ENCODE data around the gene SRGAP2C.
"Not testable (repeated sequence)": the region's sequence is repeated elsewhere in the genome, so short reads cannot be mapped to it uniquely, and the experiment has no call there.

Gene SRGAP2C

GRCh38 chr1:121187914-121188313, 3.1 kb downstream of the SRGAP2C start:
- not testable (repeated sequence) for DNase-seq

- DNase-seq: not testable (repeated sequence)
Observed at GRCh38 chr1:121192512-121192911, 7.7 kb downstream of the SRGAP2C start.

- DNase-seq: not testable (repeated sequence)
Observed at GRCh38 chr1:121197095-121197882, 12.5 kb downstream of the SRGAP2C start.

- DNase-seq: not testable (repeated sequence)
Observed at GRCh38 chr1:121199763-121200162, 15.0 kb downstream of the SRGAP2C start.

- not testable (repeated sequence) for DNase-seq
Observed at GRCh38 chr1:121200232-121200631, 15.5 kb downstream of the SRGAP2C start.

- not testable (repeated sequence) for DNase-seq
Observed at GRCh38 chr1:121200985-121201981, 16.5 kb downstream of the SRGAP2C start.

- not testable (repeated sequence) for DNase-seq
Observed at GRCh38 chr1:121202986-121203385, 18.2 kb downstream of the SRGAP2C start.

GRCh38 chr1:121205786-121206711, 21.3 kb downstream of the SRGAP2C start:
- not testable (repeated sequence) for DNase-seq

- DNase-seq: not testable (repeated sequence)
Observed at GRCh38 chr1:121207328-121207727, 22.6 kb downstream of the SRGAP2C start.

- DNase-seq: not testable (repeated sequence)
Observed at GRCh38 chr1:121208375-121208774, 23.6 kb downstream of the SRGAP2C start.

GRCh38 chr1:121210778-121211177, 26.0 kb downstream of the SRGAP2C start:
- DNase-seq: not testable (repeated sequence)

- DNase-seq: not testable (repeated sequence)
Observed at GRCh38 chr1:121213491-121213890, 28.7 kb downstream of the SRGAP2C start.

GRCh38 chr1:121214544-121215156, 29.9 kb downstream of the SRGAP2C start:
- not testable (repeated sequence) for DNase-seq

GRCh38 chr1:121215699-121216417, 31.1 kb downstream of the SRGAP2C start:
- DNase-seq: not testable (repeated sequence)

- DNase-seq: not testable (repeated sequence)
Observed at GRCh38 chr1:121216676-121217075, 31.9 kb downstream of the SRGAP2C start.

GRCh38 chr1:121221770-121222169, 37.0 kb downstream of the SRGAP2C start:
- DNase-seq: not testable (repeated sequence)

- DNase-seq: not testable (repeated sequence)
Observed at GRCh38 chr1:121224714-121225113, 39.9 kb downstream of the SRGAP2C start.

- DNase-seq: not testable (repeated sequence)
Observed at GRCh38 chr1:121226295-121226904, 41.6 kb downstream of the SRGAP2C start.

GRCh38 chr1:121226925-121227324, 42.1 kb downstream of the SRGAP2C start:
- not testable (repeated sequence) for DNase-seq

GRCh38 chr1:121227544-121228330, 43.0 kb downstream of the SRGAP2C start:
- DNase-seq: not testable (repeated sequence)

Data from activated T-cell treated with anti-CD3 and anti-CD28 coated beads for 4 hours (primary cell).